T-helper 2 cell treated with Interferon-gamma antibody and Interleukin-4, amounts not matched to agents 5 μg/mL and 100 μg/mL, for 36 hours (primary cell): Measurements from ENCODE around the gene KCNQ5.

Experiments used
- DNase-seq: peaks from one replicate; pipeline ENCODE4 v3.0.0; 2021; ENCODE audit warnings: low spot score
- H3K27ac Mint-ChIP-seq: one replicate; pipeline ENCODE4 v1.8.0; 2021; ENCODE audit warnings: mild to moderate bottlenecking, mixed read lengths
- H3K27me3 Mint-ChIP-seq: one replicate; pipeline ENCODE4 v1.8.0; 2021; ENCODE audit warnings: low read depth, mixed read lengths
- H3K36me3 Mint-ChIP-seq: one replicate; pipeline ENCODE4 v1.8.0; 2021; ENCODE audit warnings: low read depth, mixed read lengths
- H3K4me1 Mint-ChIP-seq: one replicate; pipeline ENCODE4 v1.8.0; 2021; ENCODE audit warnings: low read depth, mixed read lengths
- H3K4me3 Mint-ChIP-seq: one replicate; pipeline ENCODE4 v1.8.0; 2022; ENCODE audit warnings: mild to moderate bottlenecking, moderate library complexity, mixed read lengths
- H3K9me3 Mint-ChIP-seq: one replicate; pipeline ENCODE4 v1.8.0; 2021; ENCODE audit warnings: mixed read lengths

KCNQ5 gene

GRCh38 chr6:72649032-72649984 is 27.4 kb downstream of the KCNQ5 start:
- no peaks in the 10 kb centered on the region for H3K27me3 Mint-ChIP-seq
- H3K4me3 Mint-ChIP-seq, result peak overlapping the region; percentile 1
- no peak overlapping the region for H3K27ac Mint-ChIP-seq
- H3K9me3 Mint-ChIP-seq, result no peaks in the 10 kb centered on the region
- DNase-seq, result peak; percentile 16
- H3K4me1 Mint-ChIP-seq, result peaks cover 24% of the 10 kb centered on the region
- H3K36me3 Mint-ChIP-seq, result peaks cover 4% of the 10 kb centered on the region

GRCh38 chr6:72650081-72650745 is 28.3 kb downstream of the KCNQ5 start:
- Mint-ChIP-seq H3K9me3 (no peaks in the 10 kb centered on the region), H3K27me3 (no peaks in the 10 kb centered on the region), H3K4me1 (peaks cover 24% of the 10 kb centered on the region), H3K27ac (no peak overlapping the region), H3K36me3 (peaks cover 4% of the 10 kb centered on the region), H3K4me3 (no peak overlapping the region)
- no peak for DNase-seq

DNA sequence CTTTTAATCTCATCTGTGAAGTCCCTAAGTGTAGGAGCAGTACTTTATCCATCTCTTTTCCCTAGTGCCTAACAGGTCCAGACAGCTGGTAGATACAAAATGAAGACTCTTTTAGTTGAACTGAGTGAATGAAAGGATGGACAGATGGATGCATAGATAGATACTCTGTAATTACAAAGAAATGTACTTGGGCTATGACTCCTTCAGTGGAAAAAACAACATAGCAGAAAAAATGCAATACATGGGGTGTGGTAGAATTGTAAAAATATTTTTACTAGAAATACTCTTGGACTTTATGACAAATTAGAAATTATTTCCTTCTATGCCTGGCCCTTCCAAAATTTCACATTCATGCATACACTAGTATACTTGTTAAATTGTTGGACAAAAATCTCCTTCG is 29.3 kb downstream of the KCNQ5 start:
- DNase-seq, result no peak
- Mint-ChIP-seq H3K27ac (no peak overlapping the region), H3K9me3 (no peaks in the 10 kb centered on the region), H3K4me1 (peaks cover 24% of the 10 kb centered on the region), H3K36me3 (peaks cover 4% of the 10 kb centered on the region), H3K4me3 (no peak overlapping the region), H3K27me3 (no peaks in the 10 kb centered on the region)

- no peaks in the 10 kb centered on the region for H3K9me3 Mint-ChIP-seq
- DNase-seq, result no peak
- no peak overlapping the region for H3K27ac Mint-ChIP-seq
- H3K27me3 Mint-ChIP-seq, result no peaks in the 10 kb centered on the region
- H3K4me1 Mint-ChIP-seq, result peaks cover 20% of the 10 kb centered on the region
- H3K4me3 Mint-ChIP-seq, result no peak overlapping the region
- H3K36me3 Mint-ChIP-seq, result peaks cover under 1% of the 10 kb centered on the region
These were observed 30.4 kb downstream of the KCNQ5 start for GRCh38 chr6:72651967-72652956.

DNA sequence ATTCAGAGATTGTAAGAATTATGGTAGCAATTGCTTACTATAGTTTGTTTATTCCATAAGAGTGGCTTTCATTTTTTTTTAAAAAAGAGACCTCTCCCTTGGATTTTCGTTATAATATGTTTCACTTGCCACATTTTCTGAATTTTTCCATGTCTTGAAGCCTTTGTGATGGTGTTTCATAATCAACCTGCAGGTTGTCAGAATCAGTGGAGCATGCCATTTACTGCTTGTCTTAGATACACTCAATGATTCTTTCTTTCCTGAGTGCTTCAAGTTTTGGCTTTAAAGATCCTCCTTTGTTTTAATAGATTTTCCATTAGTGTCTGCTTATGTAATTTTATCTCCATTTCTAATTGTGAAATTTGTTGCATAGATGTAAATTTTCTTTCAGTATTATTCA is 31.2 kb downstream of the KCNQ5 start:
- Mint-ChIP-seq H3K27me3 (no peaks in the 10 kb centered on the region), H3K9me3 (no peaks in the 10 kb centered on the region), H3K27ac (no peak overlapping the region), H3K36me3 (no peaks in the 10 kb centered on the region), H3K4me1 (peaks cover 20% of the 10 kb centered on the region), H3K4me3 (no peak overlapping the region)
- no peak for DNase-seq

DNA sequence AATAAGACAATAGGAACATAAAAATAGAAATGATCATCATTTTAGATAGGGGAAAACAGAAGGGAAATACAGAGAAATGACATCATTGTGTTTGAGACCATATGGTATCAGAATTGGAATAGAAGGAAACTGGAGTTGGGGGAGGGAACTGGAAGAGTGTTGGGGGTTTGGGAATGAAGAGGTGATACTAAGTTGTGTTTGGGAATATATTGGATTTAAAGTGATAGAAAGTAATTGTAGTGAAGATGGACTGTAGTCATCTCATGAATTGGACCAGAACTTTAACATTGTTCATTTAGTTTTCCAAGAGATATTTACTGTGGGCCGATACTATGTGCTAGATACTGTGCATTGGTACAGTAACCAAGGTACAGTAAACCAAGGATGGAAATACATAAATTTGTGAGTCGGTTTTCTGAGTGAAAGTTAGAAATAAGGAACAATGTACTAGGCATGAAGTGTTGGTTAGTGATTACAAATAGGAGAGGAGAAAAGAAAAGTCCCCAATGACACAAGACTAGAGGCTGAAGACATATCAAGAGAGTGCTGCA is 32.3 kb downstream of the KCNQ5 start:
- Mint-ChIP-seq H3K4me3 (no peak overlapping the region), H3K27ac (no peak overlapping the region), H3K9me3 (no peaks in the 10 kb centered on the region), H3K4me1 (peaks cover 20% of the 10 kb centered on the region), H3K27me3 (no peaks in the 10 kb centered on the region), H3K36me3 (no peaks in the 10 kb centered on the region)
- DNase-seq, result no peak

DNA sequence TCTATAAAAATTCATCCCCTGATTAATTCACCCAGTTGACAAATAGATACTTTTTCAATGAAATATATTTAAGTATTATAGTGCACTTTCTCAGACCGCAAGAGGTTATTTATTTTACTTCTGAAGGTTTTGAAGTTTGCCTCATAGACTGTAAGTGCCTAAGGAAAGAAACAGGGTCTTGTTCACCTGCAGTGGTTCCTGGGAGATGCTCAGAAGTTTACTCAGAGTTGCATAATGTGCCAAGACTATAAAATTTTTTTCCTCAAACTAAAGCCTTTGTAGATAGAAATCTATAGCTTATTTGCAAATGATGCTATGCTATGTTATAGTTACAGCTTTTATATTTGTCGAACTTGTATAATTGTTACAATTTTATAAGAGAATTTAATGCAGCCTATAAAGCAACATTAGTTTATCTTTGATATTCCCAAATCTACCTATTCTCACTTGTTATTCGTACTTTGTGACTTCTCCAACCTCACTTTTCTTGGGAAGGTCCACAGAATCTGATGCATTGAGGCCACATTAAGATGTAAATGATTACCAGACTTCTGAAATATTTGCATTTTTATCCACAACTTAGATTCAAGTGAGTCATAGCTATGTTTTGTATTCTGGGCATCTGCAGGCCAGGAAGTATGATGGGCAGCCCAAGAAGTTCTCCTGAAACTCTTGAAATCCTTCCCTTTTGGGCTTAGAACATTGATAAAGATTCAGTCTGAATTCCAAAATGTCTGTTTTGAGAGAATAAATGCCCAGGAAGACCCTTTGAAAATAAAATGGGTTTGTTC is 35.7 kb downstream of the KCNQ5 start:
- H3K9me3 Mint-ChIP-seq, result no peaks in the 10 kb centered on the region
- no peak for DNase-seq
- no peaks in the 10 kb centered on the region for H3K27me3 Mint-ChIP-seq
- no peaks in the 10 kb centered on the region for H3K36me3 Mint-ChIP-seq
- no peak overlapping the region for H3K4me3 Mint-ChIP-seq
- H3K27ac Mint-ChIP-seq, result no peak overlapping the region
- H3K4me1 Mint-ChIP-seq, result no peaks in the 10 kb centered on the region

GRCh38 chr6:72659754-72660153 is 37.9 kb downstream of the KCNQ5 start:
- Mint-ChIP-seq H3K36me3 (no peaks in the 10 kb centered on the region), H3K9me3 (no peaks in the 10 kb centered on the region), H3K4me1 (no peaks in the 10 kb centered on the region), H3K4me3 (no peak overlapping the region), H3K27ac (no peak overlapping the region), H3K27me3 (no peaks in the 10 kb centered on the region)
- DNase-seq, result no peak

DNA sequence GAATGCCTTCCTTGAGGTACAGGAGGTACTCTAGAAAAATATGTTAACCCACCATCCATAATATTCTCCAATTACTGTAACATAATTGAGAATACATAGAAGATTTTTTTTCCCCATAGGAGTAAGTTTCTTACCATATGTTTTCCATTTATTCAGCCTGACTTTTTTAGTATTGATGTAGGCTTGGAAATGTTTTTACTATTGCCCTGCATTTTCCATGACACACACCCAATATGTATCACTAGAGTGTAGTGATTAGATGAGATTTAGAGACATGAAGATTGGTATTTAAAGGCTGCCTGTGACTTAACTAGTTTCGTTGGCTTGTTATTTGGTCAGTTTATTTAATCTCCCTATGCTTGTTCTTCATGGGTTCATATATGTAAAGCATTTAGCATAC is 39.5 kb downstream of the KCNQ5 start:
- Mint-ChIP-seq H3K27me3 (no peaks in the 10 kb centered on the region), H3K27ac (no peak overlapping the region), H3K4me3 (no peak overlapping the region), H3K9me3 (no peaks in the 10 kb centered on the region), H3K36me3 (no peaks in the 10 kb centered on the region), H3K4me1 (no peaks in the 10 kb centered on the region)
- DNase-seq, result no peak

DNA sequence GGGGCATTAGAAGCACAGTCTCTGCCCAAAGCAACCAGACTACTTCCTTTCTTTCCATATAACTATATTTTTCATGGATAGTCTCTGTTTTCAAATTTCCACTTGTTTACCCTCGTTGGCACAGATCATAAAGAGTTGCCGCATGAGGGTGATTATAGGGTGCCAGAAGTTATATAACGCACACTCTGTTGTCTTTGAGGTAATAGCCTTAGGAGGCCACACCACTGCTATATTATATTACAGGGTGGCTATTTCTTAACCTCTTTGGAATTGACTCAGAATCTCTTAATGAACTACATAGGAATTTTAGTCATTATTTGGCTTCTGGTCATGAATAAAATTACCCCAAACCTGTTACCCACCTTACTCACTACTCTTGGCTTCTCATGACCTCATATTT is 43.7 kb downstream of the KCNQ5 start:
- no peak overlapping the region for H3K27ac Mint-ChIP-seq
- no peak overlapping the region for H3K4me3 Mint-ChIP-seq
- peaks cover 17% of the 10 kb centered on the region for H3K4me1 Mint-ChIP-seq
- no peaks in the 10 kb centered on the region for H3K27me3 Mint-ChIP-seq
- H3K36me3 Mint-ChIP-seq, result no peaks in the 10 kb centered on the region
- no peak for DNase-seq
- no peaks in the 10 kb centered on the region for H3K9me3 Mint-ChIP-seq

DNA sequence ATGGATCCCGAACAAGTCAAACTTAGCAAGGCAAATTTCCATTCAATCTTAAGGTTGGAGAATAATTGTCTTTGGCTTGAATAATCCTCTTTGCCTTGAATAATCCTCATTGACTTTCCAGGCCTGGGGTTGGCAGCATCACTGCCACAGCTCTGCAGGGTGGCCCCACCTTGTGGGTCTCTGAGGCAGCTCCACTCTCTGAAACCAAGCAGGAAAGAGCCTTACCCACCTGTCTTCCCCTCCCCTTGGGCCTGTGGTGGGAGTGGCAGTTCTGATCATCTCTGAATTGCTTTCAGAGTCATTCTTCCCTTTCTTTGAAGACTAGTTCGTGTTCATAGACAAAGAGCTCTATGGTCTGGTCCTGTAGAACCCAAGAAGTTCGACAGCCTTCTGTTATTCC is 47.5 kb downstream of the KCNQ5 start:
- no peak for DNase-seq
- Mint-ChIP-seq H3K9me3 (no peaks in the 10 kb centered on the region), H3K27ac (no peak overlapping the region), H3K4me1 (peaks cover 21% of the 10 kb centered on the region), H3K27me3 (no peaks in the 10 kb centered on the region), H3K36me3 (no peaks in the 10 kb centered on the region), H3K4me3 (no peak overlapping the region)

GRCh38 chr6:72672906-72673305 is 51.0 kb downstream of the KCNQ5 start:
- Mint-ChIP-seq H3K4me1 (peaks cover 21% of the 10 kb centered on the region), H3K4me3 (no peak overlapping the region), H3K36me3 (peaks cover 9% of the 10 kb centered on the region), H3K27ac (no peak overlapping the region), H3K9me3 (no peaks in the 10 kb centered on the region), H3K27me3 (no peaks in the 10 kb centered on the region)
- no peak for DNase-seq

DNA sequence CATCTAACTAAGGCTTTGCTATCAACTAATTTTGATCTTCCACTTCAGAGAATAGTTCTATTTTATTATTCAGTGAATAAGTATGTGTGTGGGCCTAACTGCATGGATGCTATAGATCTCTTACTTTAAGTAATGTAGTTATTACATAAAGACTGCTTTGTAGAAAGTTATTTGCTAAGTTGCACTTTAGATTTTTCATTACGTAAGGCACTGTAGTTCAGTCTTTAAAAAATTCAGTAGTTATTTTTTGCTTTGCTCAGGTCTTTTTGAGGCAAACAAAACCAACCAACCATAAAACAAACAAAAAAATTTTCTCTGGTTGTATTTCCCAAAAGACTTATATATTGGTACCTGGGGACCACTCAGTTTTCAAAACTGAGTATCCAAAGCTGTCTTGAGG is 53.0 kb downstream of the KCNQ5 start:
- H3K27ac Mint-ChIP-seq, result no peak overlapping the region
- DNase-seq, result no peak
- no peak overlapping the region for H3K4me3 Mint-ChIP-seq
- peaks cover 6% of the 10 kb centered on the region for H3K4me1 Mint-ChIP-seq
- peaks cover 12% of the 10 kb centered on the region for H3K36me3 Mint-ChIP-seq
- H3K9me3 Mint-ChIP-seq, result no peaks in the 10 kb centered on the region
- no peaks in the 10 kb centered on the region for H3K27me3 Mint-ChIP-seq
